A549 (cell line): ENCODE measurements around the gene TRABD. TPM values are rescaled to one million over a fixed set of nuclear protein-coding genes. Genes with fewer than 3 reads are reported as not detected.

Experiments
- ATAC-seq, 2 experiments: fragments of 200-7000 bp in 1 of 2; fragments of >200 bp in 1 of 2; cut with Nextera tagmentation in 1 of 2; cut with Tn5 transposase in 1 of 2; 3 replicates each; pipeline versions ENCODE4 v1.8.0 to v1.9.1; 2018 to 2020; ENCODE audit warnings: mild to moderate bottlenecking in 1 of 2, moderate library complexity in 1 of 2
- CTCF ChIA-PET: fragments of 300-600 bp; sonication (Branson Sonifier 250); formaldehyde crosslinking; extraction: SDS; loops from one replicate; lab custom pipeline; 2021; ENCODE audit warnings: antibody characterized with exemption, inconsistent platforms; lab: Yijun Ruan, JAX
- POLR2A ChIA-PET: fragments of 350-600 bp; formaldehyde crosslinking; extraction: SDS; loops from one replicate; lab custom pipeline; 2021; ENCODE audit warnings: antibody characterized with exemption, inconsistent platforms; lab: Yijun Ruan, JAX
- DNase-seq, 2 experiments: peaks; one replicate each; pipeline versions ENCODE4 v3.0.0 to v3.0.0-alpha.2; 2011 to 2016; ENCODE audit warnings: low read depth in 1 of 2, low spot score in 1 of 2
- FAIRE-seq: peaks from 2 replicates; lab custom pipeline; 2011; peaks lifted over from hg19 to GRCh38; lab: Jason Lieb, UNC
- H3K27ac ChIP-seq, 2 experiments: fragments of >200 bp; sonication (Bioruptor Twin); formaldehyde crosslinking; 3 replicates each; pipeline ENCODE4 v1.5.1; 2016 to 2017
- H3K4me1 ChIP-seq: fragments of >200 bp; sonication (Bioruptor Twin); formaldehyde crosslinking; 3 replicates; pipeline ENCODE4 v1.6.1; 2016
- H3K4me2 ChIP-seq: fragments of >200 bp; sonication (Bioruptor Twin); formaldehyde crosslinking; 3 replicates; pipeline ENCODE4 v1.6.1; 2016
- H3K4me3 ChIP-seq: fragments of >200 bp; sonication (Bioruptor Twin); formaldehyde crosslinking; 3 replicates; pipeline ENCODE4 v1.5.1; 2016
- H3K9me3 ChIP-seq: fragments of >200 bp; sonication (Bioruptor Twin); formaldehyde crosslinking; 3 replicates; pipeline ENCODE4 v1.6.1; 2016
- BHLHE40 ChIP-seq: IDR thresholded peaks from 2 replicates; pipeline ENCODE4 v1.6.1; 2012; ENCODE audit warnings: low read depth, low read length, inconsistent platforms
- CEBPB ChIP-seq, 2 experiments: fragments of >200 bp in 1 of 2; sonication (Bioruptor Twin) in 1 of 2; formaldehyde crosslinking in 1 of 2; IDR thresholded peaks; 2 replicates each; pipeline ENCODE4 v1.6.1; 2012 to 2016
- CTCF ChIP-seq: fragments of >200 bp; sonication (Bioruptor Twin); formaldehyde crosslinking; IDR thresholded peaks from 3 replicates; pipeline ENCODE4 v1.5.1; 2016
- E2F6 ChIP-seq: IDR thresholded peaks from 2 replicates; pipeline ENCODE4 v1.6.1; 2012; ENCODE audit warnings: low read depth, borderline replicate concordance
- EHF ChIP-seq: fragments of 250-450 bp; sonication (Bioruptor Pico); IDR thresholded peaks from 2 replicates; pipeline ENCODE4 v1.5.0; 2020; ENCODE audit warnings: mild to moderate bottlenecking
- ELK1 ChIP-seq: fragments of 150-350 bp; IDR thresholded peaks from 2 replicates; pipeline ENCODE4 v1.6.1; 2014; ENCODE audit warnings: low read depth, mild to moderate bottlenecking, low read length
- EP300 ChIP-seq, 2 experiments: fragments of >200 bp; sonication (Bioruptor Twin); formaldehyde crosslinking; IDR thresholded peaks; 2 replicates in 1 of 2; 3 replicates in 1 of 2; pipeline ENCODE4 v1.6.1; 2016 to 2017
- ESRRA ChIP-seq: fragments of 150-350 bp; IDR thresholded peaks from 2 replicates; pipeline ENCODE4 v1.6.1; 2014; ENCODE audit warnings: mild to moderate bottlenecking, low read length, borderline replicate concordance
- GATA3 ChIP-seq: IDR thresholded peaks from 2 replicates; pipeline ENCODE4 v1.6.1; 2012; ENCODE audit warnings: borderline replicate concordance
- HDAC2 ChIP-seq: fragments of 200-600 bp; sonication (generic); IDR thresholded peaks from 2 replicates; pipeline ENCODE4 v1.6.1; 2016
- HES2 ChIP-seq: fragments of >200 bp; sonication (Bioruptor Twin); formaldehyde crosslinking; IDR thresholded peaks from 2 replicates; pipeline ENCODE4 v1.6.1; 2016
- HOXA7 ChIP-seq: fragments of 250-450 bp; sonication (Bioruptor Pico); IDR thresholded peaks from 2 replicates; pipeline ENCODE4 v1.5.0; 2020; ENCODE audit warnings: mild to moderate bottlenecking, moderate library complexity
- HOXB13 ChIP-seq: fragments of 250-450 bp; sonication (Bioruptor Pico); IDR thresholded peaks from 2 replicates; pipeline ENCODE4 v1.5.0; 2020; ENCODE audit warnings: low read depth, mild to moderate bottlenecking, moderate library complexity
- HOXB5 ChIP-seq: fragments of 250-450 bp; sonication (Bioruptor Pico); IDR thresholded peaks from 2 replicates; pipeline ENCODE4 v1.5.0; 2020; ENCODE audit warnings: mild to moderate bottlenecking, moderate library complexity
- JUN ChIP-seq, 2 experiments: fragments of >200 bp; sonication (Bioruptor Twin); formaldehyde crosslinking; IDR thresholded peaks; 2 replicates in 1 of 2; 3 replicates in 1 of 2; pipeline ENCODE4 v1.6.1; 2016 to 2017
- MAX ChIP-seq: IDR thresholded peaks from 2 replicates; pipeline ENCODE4 v1.6.1; 2012
- MAZ ChIP-seq: fragments of 150-350 bp; IDR thresholded peaks from 2 replicates; pipeline ENCODE4 v1.6.1; 2014; ENCODE audit warnings: antibody characterized with exemption, low read depth, low read length, borderline replicate concordance
- MYC ChIP-seq: IDR thresholded peaks from 2 replicates; pipeline ENCODE4 v1.6.1; 2012; ENCODE audit warnings: mild to moderate bottlenecking, inconsistent platforms, low read length, improper control_type of control experiment, borderline replicate concordance
- NFE2L2 ChIP-seq: fragments of 150-350 bp; conservative IDR thresholded peaks from 2 replicates; pipeline ENCODE4 v1.6.1; 2014; ENCODE audit warnings: low read length
- POLR2A ChIP-seq: IDR thresholded peaks from 2 replicates; pipeline ENCODE4 v1.6.1; 2012; ENCODE audit warnings: mild to moderate bottlenecking, low read length
- POLR2AphosphoS2 ChIP-seq: conservative IDR thresholded peaks from 2 replicates; pipeline ENCODE4 v1.6.1; 2012; ENCODE audit warnings: low read length, improper control_type of control experiment, inconsistent platforms
- RARB ChIP-seq: fragments of 250-450 bp; sonication (Bioruptor Pico); IDR thresholded peaks from 2 replicates; pipeline ENCODE4 v1.8.0; 2021; ENCODE audit warnings: mild to moderate bottlenecking, moderate library complexity
- RCOR1 ChIP-seq: fragments of 150-350 bp; IDR thresholded peaks from 2 replicates; pipeline ENCODE4 v1.6.1; 2014; ENCODE audit warnings: antibody characterized with exemption, low read length, low read depth
- REST ChIP-seq: fragments of 200-600 bp; sonication (generic); IDR thresholded peaks from 2 replicates; pipeline ENCODE4 v1.6.1; 2016; ENCODE audit warnings: antibody characterized with exemption, mild to moderate bottlenecking, moderate library complexity
- SMC3 ChIP-seq: fragments of >200 bp; sonication (Bioruptor Twin); formaldehyde crosslinking; IDR thresholded peaks from 3 replicates; pipeline ENCODE4 v1.6.1; 2018; ENCODE audit warnings: inconsistent platforms
- WGBS: methylation state at CpG from one replicate; pipeline ENCODE4 v1.1.6; 2017; ENCODE audit errors: missing lambda C conversion rate; 5-methylcytosine and 5-hydroxymethylcytosine counted together
- polyA plus RNA-seq, 4 experiments: library from polyadenylated mRNA; depleted of rRNA in 3 of 4; stranded (reverse); fragments of >200 nt; fragmentation: RNase III in 1 of 4; extraction: RNeasy Plus Mini Kit Qiagen cat#74134 plus additional on column Dnase treatment in 1 of 4; gene quantifications; 2 replicates in 3 of 4; 3 replicates in 1 of 4; pipeline ENCODE4 v1.2.3, GENCODE V29; 2011 to 2017

TRABD gene
- polyA plus RNA-seq, 2 of the 4 experiments (the other 2 are of a cell fraction) = 14.8 to 30.4 TPM

- FAIRE-seq (no peak), DNase-seq (no peak), ATAC-seq (no peak)
- CTCF ChIA-PET = interaction anchor here (0.8 kb wide), 1 partner anchor 54 kb away, joined by 3 read pairs; no protein-coding TSS in a partner anchor
- Histone ChIP-seq H3K4me2 (no peak overlapping the region), H3K4me1 (no peaks in the 10 kb centered on the region), H3K4me3 (no peak overlapping the region), H3K9me3 (no peaks in the 10 kb centered on the region), H3K27ac (no peak overlapping the region)
- TF ChIP-seq HOXB5 (no peak), EHF (no peak), MAX (no peak), HOXA7 (no peak), POLR2A (no peak), JUN (IDR thresholded peaks at IDR 0.05) (no peak), BHLHE40 (no peak), REST (no peak), HDAC2 (no peak), RCOR1 (no peak), EP300 (IDR thresholded peaks at IDR 0.05) (no peak), E2F6 (no peak)
- POLR2A ChIA-PET = no interaction called here
- WGBS = 75% methylated on average over 11 of the region's 33 CpGs
Measured at GRCh38 chr22:50151571-50152537, 33.9 kb upstream of the TRABD start.

GRCh38 chr22:50153056-50153755 lies 32.5 kb upstream of the TRABD start:
- Histone ChIP-seq H3K4me1 (no peaks in the 10 kb centered on the region), H3K4me3 (no peak overlapping the region), H3K9me3 (no peaks in the 10 kb centered on the region), H3K27ac (no peak overlapping the region), H3K4me2 (no peak overlapping the region)
- no peak for FAIRE-seq
- WGBS = 85% methylated on average over 14 of the region's 25 CpGs
- no peak for DNase-seq
- ChIA-PET CTCF (interaction anchor here (1.2 kb wide), 1 partner anchor 9 kb away, joined by 3 read pairs; no protein-coding TSS in a partner anchor), POLR2A (no interaction called here)
- no peak for ATAC-seq
- TF ChIP-seq NFE2L2 = no peak
- no peak for TF ChIP-seq MYC
- no peak for TF ChIP-seq RARB (CRISPR knock-in tag)
- TF ChIP-seq ESRRA = no peak
- no peak for TF ChIP-seq HOXB13 (CRISPR knock-in tag)
- TF ChIP-seq CEBPB (IDR thresholded peaks at IDR 0.05) = no peak
- no peak for TF ChIP-seq GATA3
- no peak for TF ChIP-seq HES2
- no peak for TF ChIP-seq ELK1
- no peak for TF ChIP-seq MAZ
- no peak for TF ChIP-seq CTCF
- no peak for TF ChIP-seq SMC3
- TF ChIP-seq POLR2AphosphoS2 = no peak
- no peak for TF ChIP-seq REST
